ENCODE data around the gene MAPKAP1.

MAPKAP1 gene

GRCh38 chr9:125428060-125428901 is 278.7 kb downstream of the MAPKAP1 start:
- H3K9me3 ChIP-seq (ENCODE audit: insufficient read depth, low read length) = no peaks in the 10 kb centered on the region
- no peaks in the 10 kb centered on the region for H3K27me3 ChIP-seq (ENCODE audit: low read length)
- no peaks in the 10 kb centered on the region for H3F3A ChIP-seq (ENCODE audit: insufficient read depth)
- no peak overlapping the region for H3K9ac ChIP-seq (ENCODE audit: low read length)
- H3K36me3 ChIP-seq (ENCODE audit: low read length) = no peaks in the 10 kb centered on the region
- H3K27ac ChIP-seq (ENCODE audit: low read depth, low read length) = no peak overlapping the region
- H4K20me1 ChIP-seq (ENCODE audit: low read depth, low read length) = no peaks in the 10 kb centered on the region
- peak; percentile 71 for TF ChIP-seq CTCF (IDR thresholded peaks at IDR 0.05; ENCODE audit: insufficient read depth, low read length, poor library complexity, severe bottlenecking)
- TF ChIP-seq EZH2phosphoT487 (conservative IDR thresholded peaks at IDR 0.05; ENCODE audit: low read length) = no peak
- no peak overlapping the region for H3K4me3 ChIP-seq (ENCODE audit: insufficient read depth, low read length, poor library complexity, severe bottlenecking)
- no peak overlapping the region for H3K4me2 ChIP-seq (ENCODE audit: low read depth, low read length, poor library complexity, severe bottlenecking)
- no peaks in the 10 kb centered on the region for H3K79me2 ChIP-seq (ENCODE audit: insufficient read depth, low read length)
- H2AFZ ChIP-seq (ENCODE audit: low read depth, low read length, severe bottlenecking) = no peak overlapping the region
- H3K9me2 ChIP-seq (replicated peaks; ENCODE audit: insufficient read depth, low read length) = no peaks in the 10 kb centered on the region

GRCh38 chr9:125427556-125427955 is 279.5 kb downstream of the MAPKAP1 start:
- no peak for TF ChIP-seq CTCF (IDR thresholded peaks at IDR 0.05; ENCODE audit: insufficient read depth, low read length, poor library complexity, severe bottlenecking)
- TF ChIP-seq EZH2phosphoT487 (conservative IDR thresholded peaks at IDR 0.05; ENCODE audit: low read length) = no peak
- Histone ChIP-seq H2AFZ (ENCODE audit: low read depth, low read length, severe bottlenecking) (no peak overlapping the region), H3K4me2 (ENCODE audit: low read depth, low read length, poor library complexity, severe bottlenecking) (no peak overlapping the region), H3K27ac (ENCODE audit: low read depth, low read length) (no peak overlapping the region), H3K27me3 (ENCODE audit: low read length) (no peaks in the 10 kb centered on the region), H3K79me2 (ENCODE audit: insufficient read depth, low read length) (no peaks in the 10 kb centered on the region), H3K36me3 (ENCODE audit: low read length) (no peaks in the 10 kb centered on the region), H3K9ac (ENCODE audit: low read length) (no peak overlapping the region), H3K4me3 (ENCODE audit: insufficient read depth, low read length, poor library complexity, severe bottlenecking) (no peak overlapping the region), H3F3A (ENCODE audit: insufficient read depth) (no peaks in the 10 kb centered on the region), H3K9me2 (replicated peaks; ENCODE audit: insufficient read depth, low read length) (no peaks in the 10 kb centered on the region), H3K9me3 (ENCODE audit: insufficient read depth, low read length) (no peaks in the 10 kb centered on the region), H4K20me1 (ENCODE audit: low read depth, low read length) (no peaks in the 10 kb centered on the region)

- Histone ChIP-seq H2AFZ (ENCODE audit: low read depth, low read length, severe bottlenecking) (no peak overlapping the region), H3K36me3 (ENCODE audit: low read length) (no peaks in the 10 kb centered on the region), H3F3A (ENCODE audit: insufficient read depth) (no peaks in the 10 kb centered on the region), H3K9ac (ENCODE audit: low read length) (no peak overlapping the region), H3K27me3 (ENCODE audit: low read length) (no peaks in the 10 kb centered on the region), H3K79me2 (ENCODE audit: insufficient read depth, low read length) (no peaks in the 10 kb centered on the region), H3K9me2 (replicated peaks; ENCODE audit: insufficient read depth, low read length) (no peaks in the 10 kb centered on the region), H4K20me1 (ENCODE audit: low read depth, low read length) (no peaks in the 10 kb centered on the region), H3K4me2 (ENCODE audit: low read depth, low read length, poor library complexity, severe bottlenecking) (no peak overlapping the region), H3K27ac (ENCODE audit: low read depth, low read length) (no peak overlapping the region), H3K4me3 (ENCODE audit: insufficient read depth, low read length, poor library complexity, severe bottlenecking) (no peak overlapping the region), H3K9me3 (ENCODE audit: insufficient read depth, low read length) (no peaks in the 10 kb centered on the region)
- TF ChIP-seq EZH2phosphoT487 (conservative IDR thresholded peaks at IDR 0.05; ENCODE audit: low read length) (no peak), CTCF (IDR thresholded peaks at IDR 0.05; ENCODE audit: insufficient read depth, low read length, poor library complexity, severe bottlenecking) (no peak)
Observed at GRCh38 chr9:125426926-125427325, 280.1 kb downstream of the MAPKAP1 start.
